T-cell (primary cell): ENCODE measurements around the gene MTHFS. TPM values are rescaled to one million over a fixed set of nuclear protein-coding genes. Genes with fewer than 3 reads are reported as not detected.

Source experiments
- ATAC-seq, 4 experiments: fragments of 200-7000 bp in 3 of 4; fragments of 150-1000 bp in 1 of 4; cut with Tn5 transposase; replicated peaks in 1 of 4; 1 replicate in 3 of 4; 2 replicates in 1 of 4; pipeline ENCODE4 v1.10.0; 2021; ENCODE audit warnings: moderate library complexity in 3 of 4, mild to moderate bottlenecking in 2 of 4, moderate number of reproducible peaks in 1 of 4
- CTCF ChIA-PET, 2 donors: fragments of 300-600 bp; sonication (Branson Sonifier 250); formaldehyde crosslinking; loops; one replicate each; lab custom pipeline; 2022; ENCODE audit warnings: antibody characterized with exemption in 2 of 2; lab: Charles Lee
- POLR2A ChIA-PET, 2 donors: fragments of 300-600 bp; sonication (Branson Sonifier 250); formaldehyde crosslinking; loops; one replicate each; lab custom pipeline; 2022; ENCODE audit warnings: antibody characterized with exemption in 2 of 2; lab: Charles Lee
- DNase-seq, 35 experiments: peaks; one replicate each; pipeline versions ENCODE4 v3.0.0 to v3.0.0-alpha.2; 2013 to 2023
- H3K27ac ChIP-seq: one replicate; pipeline ENCODE4 v1.5.1; 2013; ENCODE audit warnings: low read length
- H3K27me3 ChIP-seq, 2 experiments: replicated peaks in 1 of 2; 1 replicate in 1 of 2; 2 replicates in 1 of 2; pipeline versions ENCODE4 v1.6.1 to v1.7.0; 2013; ENCODE audit warnings: low read length in 1 of 2, mixed read lengths in 1 of 2; ENCODE audit not compliant: control insufficient read depth in 2 of 2, insufficient read depth in 2 of 2; ENCODE audit errors: extremely low read depth in 1 of 2
- H3K36me3 ChIP-seq, 2 donors: 1 replicate in 1 of 2; 2 replicates in 1 of 2; pipeline versions ENCODE4 v1.6.1 to v1.7.0; 2013; ENCODE audit warnings: low read length in 1 of 2; ENCODE audit not compliant: control insufficient read depth in 2 of 2, insufficient read depth in 1 of 2; ENCODE audit errors: extremely low read depth in 1 of 2
- H3K4me1 ChIP-seq, 2 experiments: 1 replicate in 1 of 2; 2 replicates in 1 of 2; pipeline versions ENCODE4 v1.6.1 to v1.7.0; 2013; ENCODE audit warnings: low read length in 2 of 2, mixed read lengths in 1 of 2; ENCODE audit not compliant: insufficient read depth in 2 of 2, control insufficient read depth in 1 of 2; ENCODE audit errors: extremely low read depth in 1 of 2
- H3K4me3 ChIP-seq, 2 donors: 1 replicate in 1 of 2; 2 replicates in 1 of 2; pipeline versions ENCODE4 v1.5.1 to v1.7.0; 2013; ENCODE audit warnings: mild to moderate bottlenecking in 2 of 2, low read length in 1 of 2, moderate library complexity in 1 of 2; ENCODE audit not compliant: control insufficient read depth in 1 of 2; ENCODE audit errors: extremely low read depth in 1 of 2
- H3K9me3 ChIP-seq: 2 replicates; pipeline ENCODE4 v1.7.0; 2013
- H3K27ac Mint-ChIP-seq, 2 donors: one replicate each; pipeline ENCODE4 v1.8.0; 2020 to 2021; ENCODE audit warnings: mild to moderate bottlenecking in 2 of 2, mixed read lengths in 2 of 2
- H3K27me3 Mint-ChIP-seq, 2 donors: one replicate each; pipeline ENCODE4 v1.8.0; 2021 to 2022; ENCODE audit warnings: mixed read lengths in 2 of 2
- H3K36me3 Mint-ChIP-seq: one replicate; pipeline ENCODE4 v1.8.0; 2021; ENCODE audit warnings: mixed read lengths
- H3K4me1 Mint-ChIP-seq, 3 donors: one replicate each; pipeline ENCODE4 v1.8.0; 2020 to 2022; ENCODE audit warnings: mixed read lengths in 3 of 3, mild to moderate bottlenecking in 1 of 3
- H3K4me3 Mint-ChIP-seq, 3 donors: one replicate each; pipeline ENCODE4 v1.8.0; 2020 to 2022; ENCODE audit warnings: mild to moderate bottlenecking in 3 of 3, mixed read lengths in 3 of 3, moderate library complexity in 3 of 3
- H3K9me3 Mint-ChIP-seq, 3 donors: one replicate each; pipeline ENCODE4 v1.8.0; 2020 to 2022; ENCODE audit warnings: mixed read lengths in 3 of 3
- WGBS: methylation state at CpG from one replicate; pipeline ENCODE4 v1.1.5; 2013; ENCODE audit warnings: missing lambda C conversion rate; ENCODE audit not compliant: insufficient coverage; 5-methylcytosine and 5-hydroxymethylcytosine counted together
- total RNA-seq, 35 experiments: library from RNA in 6 of 35; stranded (reverse) in 6 of 35; fragments of 120-200 nt in 1 of 35; gene quantifications; one replicate each; pipeline versions ENCODE4 v1.2.1 to v1.2.4 and lab custom pipeline; 2013 to 2026

Gene MTHFS
- total RNA-seq, 5 donors from 2014 or later (not counting 1 experiment from before 2014, with no cell fraction given) = 13.2 to 31.6 (median 27.3) TPM

DNA sequence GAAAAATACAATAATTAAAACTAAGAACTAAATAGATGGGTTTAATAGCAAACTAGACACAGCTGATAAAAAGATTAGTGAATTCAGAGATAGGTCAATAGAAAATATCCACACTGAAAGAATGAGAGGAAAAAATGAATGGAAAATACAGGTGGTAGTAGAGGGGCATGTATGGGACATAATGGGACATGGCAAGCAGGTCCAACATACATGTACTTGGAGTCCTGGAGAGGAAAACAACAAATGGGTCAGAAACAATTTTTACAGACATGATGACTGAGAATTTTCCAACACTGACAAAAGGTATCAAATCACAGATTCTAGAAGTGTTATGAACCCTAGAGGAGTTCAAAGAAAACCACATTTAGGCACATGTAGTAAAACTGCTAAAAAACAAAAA, 68.4 kb downstream of the MTHFS start:
- Mint-ChIP-seq H3K27me3 (no peaks in the 10 kb centered on the region), H3K27ac (no peak overlapping the region), H3K36me3 (peaks cover 21% of the 10 kb centered on the region), H3K9me3 (peaks cover 0 to 4% (median 0%) of the 10 kb centered on the region in 3 donors), H3K4me1 (peaks cover 0 to 8% (median 5%) of the 10 kb centered on the region in 3 donors), H3K4me3 (no peak overlapping the region)
- Histone ChIP-seq H3K36me3 (no peaks in the 10 kb centered on the region), H3K27ac (no peak overlapping the region), H3K4me3 (no peak overlapping the region), H3K4me1 (peaks cover 0 to 5% of the 10 kb centered on the region in 2 experiments), H3K9me3 (no peaks in the 10 kb centered on the region), H3K27me3 (no peaks in the 10 kb centered on the region)
- ChIA-PET CTCF (no interaction called here), POLR2A (no interaction called here)
- ATAC-seq = no peak
- no peak for DNase-seq

- H3K36me3 Mint-ChIP-seq = peaks cover 11% of the 10 kb centered on the region
- Histone ChIP-seq H3K27ac (no peak overlapping the region), H3K4me3 (no peak overlapping the region), H3K9me3 (no peaks in the 10 kb centered on the region), H3K36me3 (no peaks in the 10 kb centered on the region), H3K4me1 (no peaks in the 10 kb centered on the region), H3K27me3 (no peaks in the 10 kb centered on the region)
- POLR2A ChIA-PET = no interaction called here
- no peak overlapping the region for H3K27ac Mint-ChIP-seq
- no peak overlapping the region for H3K4me3 Mint-ChIP-seq
- peaks cover 0 to 4% (median 0%) of the 10 kb centered on the region in 3 donors for H3K9me3 Mint-ChIP-seq
- CTCF ChIA-PET = no interaction called here
- no peak for DNase-seq
- H3K4me1 Mint-ChIP-seq = no peaks in the 10 kb centered on the region
- H3K27me3 Mint-ChIP-seq = no peaks in the 10 kb centered on the region
- no peak for ATAC-seq
- no CpG with 5 or more reads among the region's 1 CpG for WGBS
Measured at GRCh38 chr15:79826800-79827199, 70.0 kb downstream of the MTHFS start.

GRCh38 chr15:79824136-79824701, 72.6 kb downstream of the MTHFS start:
- WGBS = 63% methylated on average over 6 of the region's 9 CpGs
- CTCF ChIA-PET = no interaction called here
- peaks cover 16% of the 10 kb centered on the region for H3K36me3 Mint-ChIP-seq

DNA sequence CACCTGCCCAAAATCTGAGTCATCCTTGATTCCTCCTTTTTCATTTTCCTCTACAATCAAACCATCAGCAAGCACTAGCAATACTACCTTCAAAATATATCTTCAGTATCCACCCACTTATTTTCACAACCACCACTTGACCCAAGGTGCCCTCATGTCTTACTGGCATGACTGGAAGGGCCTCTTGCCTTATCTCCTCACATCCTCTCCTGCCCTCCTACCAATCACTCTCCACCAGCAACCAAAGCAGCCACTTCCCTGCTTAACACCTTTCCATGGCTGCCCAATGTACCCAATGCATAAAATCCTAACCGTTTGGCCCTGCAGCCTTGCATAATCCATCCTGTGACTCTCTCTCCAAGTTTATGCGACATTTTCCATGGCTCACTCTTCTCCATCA, 76.0 kb downstream of the MTHFS start:
- POLR2A ChIA-PET = no interaction called here
- ATAC-seq (no peak), DNase-seq (no peak)
- no peaks in the 10 kb centered on the region for H3K9me3 ChIP-seq
- peaks cover 7 to 10% (median 9%) of the 10 kb centered on the region in 3 donors for H3K9me3 Mint-ChIP-seq
- H3K27ac Mint-ChIP-seq = no peak overlapping the region
- no peaks in the 10 kb centered on the region for H3K36me3 ChIP-seq
- CTCF ChIA-PET = no interaction called here
- H3K4me1 ChIP-seq = no peaks in the 10 kb centered on the region
- H3K27me3 ChIP-seq = no peaks in the 10 kb centered on the region
- no peak overlapping the region for H3K4me3 ChIP-seq
- peaks cover 8% of the 10 kb centered on the region for H3K36me3 Mint-ChIP-seq
- 84% methylated on average over 2 of the region's 2 CpGs for WGBS
- H3K27ac ChIP-seq = no peak overlapping the region
- no peaks in the 10 kb centered on the region for H3K27me3 Mint-ChIP-seq
- no peak overlapping the region for H3K4me3 Mint-ChIP-seq
- H3K4me1 Mint-ChIP-seq = no peaks in the 10 kb centered on the region

More at GRCh38 chr15:79824136-79824701, 72.6 kb downstream of the MTHFS start:
- Mint-ChIP-seq H3K9me3 (peaks cover 7 to 13% (median 10%) of the 10 kb centered on the region in 3 donors), H3K27ac (no peak overlapping the region), H3K4me3 (no peak overlapping the region), H3K4me1 (no peaks in the 10 kb centered on the region), H3K27me3 (no peaks in the 10 kb centered on the region)
- no peaks in the 10 kb centered on the region for H3K9me3 ChIP-seq
- H3K27me3 ChIP-seq = no peaks in the 10 kb centered on the region
- DNase-seq (no peak), ATAC-seq (no peak)
- no peaks in the 10 kb centered on the region for H3K4me1 ChIP-seq
- H3K27ac ChIP-seq = no peak overlapping the region
- POLR2A ChIA-PET = no interaction called here
- H3K36me3 ChIP-seq = no peaks in the 10 kb centered on the region
- H3K4me3 ChIP-seq = no peak overlapping the region

- Mint-ChIP-seq H3K27me3 (no peaks in the 10 kb centered on the region), H3K27ac (no peak overlapping the region), H3K36me3 (peaks cover 7% of the 10 kb centered on the region), H3K4me1 (no peaks in the 10 kb centered on the region), H3K9me3 (peaks cover 7 to 10% (median 9%) of the 10 kb centered on the region in 3 donors), H3K4me3 (no peak overlapping the region)
- no peak overlapping the region for H3K4me3 ChIP-seq
- no peaks in the 10 kb centered on the region for H3K36me3 ChIP-seq
- no peaks in the 10 kb centered on the region for H3K27me3 ChIP-seq
- ChIA-PET POLR2A (no interaction called here), CTCF (no interaction called here)
- H3K9me3 ChIP-seq = no peaks in the 10 kb centered on the region
- DNase-seq (no peak), ATAC-seq (no peak)
- H3K27ac ChIP-seq = no peak overlapping the region
- no peaks in the 10 kb centered on the region for H3K4me1 ChIP-seq
Measured at GRCh38 chr15:79820176-79820575, 76.6 kb downstream of the MTHFS start.

GRCh38 chr15:79816571-79816970, 80.2 kb downstream of the MTHFS start:
- H3K4me1 Mint-ChIP-seq = no peaks in the 10 kb centered on the region
- peaks cover 7% of the 10 kb centered on the region for H3K36me3 Mint-ChIP-seq
- H3K9me3 ChIP-seq = no peaks in the 10 kb centered on the region
- no peaks in the 10 kb centered on the region for H3K27me3 ChIP-seq
- H3K9me3 Mint-ChIP-seq = peaks cover 7 to 10% (median 9%) of the 10 kb centered on the region in 3 donors
- ChIA-PET POLR2A (no interaction called here), CTCF (no interaction called here)
- WGBS = 86% methylated on average over 4 of the region's 6 CpGs
- DNase-seq (no peak), ATAC-seq (no peak)
- no peak overlapping the region for H3K4me3 Mint-ChIP-seq
- no peaks in the 10 kb centered on the region for H3K4me1 ChIP-seq
- no peaks in the 10 kb centered on the region for H3K27me3 Mint-ChIP-seq
- H3K27ac ChIP-seq = no peak overlapping the region
- no peak overlapping the region for H3K27ac Mint-ChIP-seq
- H3K4me3 ChIP-seq = no peak overlapping the region
- no peaks in the 10 kb centered on the region for H3K36me3 ChIP-seq

- DNase-seq (no peak), ATAC-seq (no peak)
- H3K4me3 ChIP-seq = no peak overlapping the region
- H3K36me3 Mint-ChIP-seq = peaks cover 7% of the 10 kb centered on the region
- no peaks in the 10 kb centered on the region for H3K4me1 Mint-ChIP-seq
- 83% methylated on average over 2 of the region's 5 CpGs for WGBS
- H3K4me3 Mint-ChIP-seq = no peak overlapping the region
- no peaks in the 10 kb centered on the region for H3K4me1 ChIP-seq
- no peak overlapping the region for H3K27ac ChIP-seq
- ChIA-PET CTCF (no interaction called here), POLR2A (no interaction called here)
- H3K27ac Mint-ChIP-seq = no peak overlapping the region
- peaks cover 0 to 3% of the 10 kb centered on the region in 2 experiments for H3K27me3 ChIP-seq
- peaks cover 3 to 9% (median 4%) of the 10 kb centered on the region in 3 donors for H3K9me3 Mint-ChIP-seq
- no peaks in the 10 kb centered on the region for H3K27me3 Mint-ChIP-seq
- H3K36me3 ChIP-seq = no peaks in the 10 kb centered on the region
- H3K9me3 ChIP-seq = no peaks in the 10 kb centered on the region
Measured at GRCh38 chr15:79815468-79815867, 81.3 kb downstream of the MTHFS start.
